Right atrium auricular region (tissue), 2 donors: ENCODE results near the gene TMEM144. TPM values are rescaled to one million over a fixed set of nuclear protein-coding genes. Genes with fewer than 3 reads are reported as not detected.

Experiments used
- DNase-seq: peaks from one replicate; pipeline ENCODE4 v3.0.0-alpha.2; 2019; ENCODE audit warnings: low spot score
- H3K27ac ChIP-seq, 2 donors: fragments of 200-600 bp; sonication (generic); 1 replicate in 1 of 2; 2 replicates in 1 of 2; pipeline ENCODE4 v1.5.1; 2016 to 2019
- H3K27me3 ChIP-seq, 2 donors: fragments of 200-600 bp; sonication (generic); one replicate each; pipeline versions ENCODE4 v1.5.1 to v1.6.0; 2017 to 2019
- H3K36me3 ChIP-seq: fragments of 200-600 bp; sonication (generic); one replicate; pipeline ENCODE4 v1.5.1; 2016
- H3K4me1 ChIP-seq, 2 donors: fragments of 200-600 bp; sonication (generic); one replicate each; pipeline versions ENCODE4 v1.5.1 to v1.6.0; 2017 to 2019
- H3K4me3 ChIP-seq, 2 donors: fragments of 200-600 bp; sonication (generic); 1 replicate in 1 of 2; 2 replicates in 1 of 2; pipeline ENCODE4 v1.5.1; 2017 to 2019; ENCODE audit warnings: mild to moderate bottlenecking in 1 of 2, moderate library complexity in 1 of 2
- H3K9me3 ChIP-seq, 2 donors: fragments of 200-600 bp; sonication (generic); one replicate each; pipeline ENCODE4 v1.5.1; 2019
- total RNA-seq, 2 donors: library from RNA; depleted of rRNA; stranded (reverse); fragments of >200 nt; gene quantifications; one replicate each; pipeline ENCODE4 v1.1.0, GENCODE V29; 2016
- TF ChIP-seq, protein P1 (sequence below), 2 donors: fragments of 200-600 bp; sonication (generic); IDR thresholded peaks; one replicate each; pipeline ENCODE4 v1.5.1; 2019; ENCODE audit warnings: antibody characterized with exemption in 2 of 2

The TMEM144 gene
- total RNA-seq, 2 donors from 2014 or later = 7.1 to 9.7 TPM

DNA sequence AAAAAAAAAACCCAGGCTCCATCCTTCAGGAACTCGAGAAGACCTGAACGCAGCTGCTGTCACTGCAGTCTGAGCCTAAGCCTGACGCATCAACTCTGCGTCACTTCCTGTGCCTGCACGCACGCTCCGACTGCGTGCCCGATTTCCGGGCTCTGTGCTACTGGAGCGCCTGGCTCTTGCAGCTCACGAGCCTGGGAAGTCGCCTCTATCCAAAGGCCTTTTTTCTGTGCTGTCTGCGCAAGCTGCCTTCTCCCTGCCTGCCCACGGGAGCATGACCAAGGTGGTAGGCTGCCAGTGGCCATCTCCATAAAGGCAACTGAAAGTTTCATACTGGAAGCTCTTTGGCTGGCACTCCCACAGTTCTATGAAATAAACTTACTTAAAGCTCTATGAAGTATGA is 27.6 kb upstream of the TMEM144 start:
- Histone ChIP-seq H3K27me3 (no peaks in the 10 kb centered on the region), H3K27ac (no peak overlapping the region), H3K4me3 (no peak overlapping the region), H3K36me3 (no peaks in the 10 kb centered on the region), H3K4me1 (no peaks in the 10 kb centered on the region), H3K9me3 (no peaks in the 10 kb centered on the region)
- no peak for DNase-seq
- TF ChIP-seq, protein P1, sequence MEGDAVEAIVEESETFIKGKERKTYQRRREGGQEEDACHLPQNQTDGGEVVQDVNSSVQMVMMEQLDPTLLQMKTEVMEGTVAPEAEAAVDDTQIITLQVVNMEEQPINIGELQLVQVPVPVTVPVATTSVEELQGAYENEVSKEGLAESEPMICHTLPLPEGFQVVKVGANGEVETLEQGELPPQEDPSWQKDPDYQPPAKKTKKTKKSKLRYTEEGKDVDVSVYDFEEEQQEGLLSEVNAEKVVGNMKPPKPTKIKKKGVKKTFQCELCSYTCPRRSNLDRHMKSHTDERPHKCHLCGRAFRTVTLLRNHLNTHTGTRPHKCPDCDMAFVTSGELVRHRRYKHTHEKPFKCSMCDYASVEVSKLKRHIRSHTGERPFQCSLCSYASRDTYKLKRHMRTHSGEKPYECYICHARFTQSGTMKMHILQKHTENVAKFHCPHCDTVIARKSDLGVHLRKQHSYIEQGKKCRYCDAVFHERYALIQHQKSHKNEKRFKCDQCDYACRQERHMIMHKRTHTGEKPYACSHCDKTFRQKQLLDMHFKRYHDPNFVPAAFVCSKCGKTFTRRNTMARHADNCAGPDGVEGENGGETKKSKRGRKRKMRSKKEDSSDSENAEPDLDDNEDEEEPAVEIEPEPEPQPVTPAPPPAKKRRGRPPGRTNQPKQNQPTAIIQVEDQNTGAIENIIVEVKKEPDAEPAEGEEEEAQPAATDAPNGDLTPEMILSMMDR (IDR thresholded peaks at IDR 0.05) = no peak

GRCh38 chr4:158186815-158187214 is 23.5 kb upstream of the TMEM144 start:
- no peak overlapping the region for H3K4me3 ChIP-seq
- no peaks in the 10 kb centered on the region for H3K27me3 ChIP-seq
- no peaks in the 10 kb centered on the region for H3K9me3 ChIP-seq
- no peaks in the 10 kb centered on the region for H3K36me3 ChIP-seq
- H3K27ac ChIP-seq = no peak overlapping the region
- TF ChIP-seq, protein P1 (IDR thresholded peaks at IDR 0.05) = no peak
- no peak for DNase-seq
- H3K4me1 ChIP-seq = no peaks in the 10 kb centered on the region

DNA sequence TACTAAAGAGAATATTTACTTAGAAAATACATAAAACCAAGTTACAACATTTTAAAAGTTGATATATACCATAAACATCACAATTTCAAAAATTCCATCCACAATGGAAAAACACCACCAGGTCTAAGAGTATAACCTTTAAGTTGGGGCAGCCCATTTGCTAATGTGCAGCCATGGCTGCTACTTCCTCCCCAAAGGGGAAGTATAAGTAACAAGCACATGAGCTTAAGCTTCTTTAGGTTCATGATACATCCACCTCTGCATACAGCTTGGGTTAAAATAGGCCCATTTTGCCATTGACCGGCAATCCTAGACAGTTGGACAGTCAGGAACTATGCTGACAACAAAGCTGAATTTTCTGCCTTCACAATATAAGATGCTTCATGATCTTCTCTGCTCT is 20.9 kb upstream of the TMEM144 start:
- Histone ChIP-seq H3K27me3 (no peaks in the 10 kb centered on the region), H3K4me3 (no peak overlapping the region), H3K4me1 (peaks cover 0 to 7% of the 10 kb centered on the region in 2 donors), H3K27ac (no peak overlapping the region), H3K36me3 (no peaks in the 10 kb centered on the region), H3K9me3 (no peaks in the 10 kb centered on the region)
- TF ChIP-seq, protein P1 (IDR thresholded peaks at IDR 0.05) = no peak
- no peak for DNase-seq

GRCh38 chr4:158190718-158191117 is 19.6 kb upstream of the TMEM144 start:
- Histone ChIP-seq H3K9me3 (no peaks in the 10 kb centered on the region), H3K4me1 (peaks cover 0 to 7% of the 10 kb centered on the region in 2 donors), H3K4me3 (no peak overlapping the region), H3K27ac (no peak overlapping the region), H3K36me3 (no peaks in the 10 kb centered on the region), H3K27me3 (no peaks in the 10 kb centered on the region)
- TF ChIP-seq, protein P1 (IDR thresholded peaks at IDR 0.05) = no peak
- DNase-seq = no peak

GRCh38 chr4:158192439-158193158 is 17.7 kb upstream of the TMEM144 start:
- DNase-seq = no peak
- no peaks in the 10 kb centered on the region for H3K27me3 ChIP-seq
- peaks cover 0 to 7% of the 10 kb centered on the region in 2 donors for H3K4me1 ChIP-seq
- peak overlapping the region; percentile 8 to 13 for H3K27ac ChIP-seq
- H3K4me3 ChIP-seq = no peak overlapping the region
- no peaks in the 10 kb centered on the region for H3K9me3 ChIP-seq
- no peaks in the 10 kb centered on the region for H3K36me3 ChIP-seq
- TF ChIP-seq, protein P1 (IDR thresholded peaks at IDR 0.05) = no peak
